Measurements from ENCODE around the gene TLN1. TPM values are rescaled to one million over a fixed set of nuclear protein-coding genes. Genes with fewer than 3 reads are reported as not detected.

TLN1 gene
- total and polyA plus RNA-seq, 2 of the 8 experiments (the other 6 are each of a cell fraction or from before 2014, with no cell fraction given) = 28.1 to 90.1 TPM

DNA sequence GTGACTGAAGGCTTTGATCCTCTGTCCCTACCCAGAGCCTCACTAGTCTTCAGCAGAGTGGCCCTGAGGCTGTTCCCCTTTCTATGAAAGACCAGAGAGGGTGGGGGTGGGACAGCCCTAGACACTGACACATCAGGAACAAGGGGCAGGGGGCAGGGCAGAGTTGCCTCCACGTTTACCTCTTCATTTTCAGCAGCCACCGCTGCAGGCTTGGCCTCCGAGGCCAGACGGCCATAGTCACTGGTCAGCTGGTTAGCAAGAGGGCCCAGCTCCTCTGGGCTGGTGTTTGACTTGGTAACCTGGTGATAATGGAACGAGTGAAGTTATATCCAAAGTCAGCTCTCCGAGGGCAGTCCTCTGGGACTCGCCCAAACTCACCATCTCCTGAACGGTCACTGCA, 26.6 kb downstream of the TLN1 start (continued):
- TF ChIP-seq RXRA (IDR thresholded peaks at IDR 0.05; ENCODE audit: insufficient read depth, low read depth, low read length) (no peak), CBX8 (IDR thresholded peaks at IDR 0.05; ENCODE audit: borderline replicate concordance, low read depth, low read length) (no peak), TCF12 (IDR thresholded peaks at IDR 0.05; ENCODE audit: low read depth, low read length) (no peak), GTF2F1 (IDR thresholded peaks at IDR 0.05; ENCODE audit: borderline replicate concordance, low read depth, low read length) (no peak), MAFK (IDR thresholded peaks at IDR 0.05; ENCODE audit: low read depth, low read length) (no peak), SIN3A (conservative IDR thresholded peaks at IDR 0.05 in 1 of 2, IDR thresholded peaks at IDR 0.05 in 1 of 2; ENCODE audit: low read depth in 1 of 2, low read length in 2 of 2) (no peak), CREB1 (IDR thresholded peaks at IDR 0.05) (no peak)
- TF ChIP-seq, protein P1, sequence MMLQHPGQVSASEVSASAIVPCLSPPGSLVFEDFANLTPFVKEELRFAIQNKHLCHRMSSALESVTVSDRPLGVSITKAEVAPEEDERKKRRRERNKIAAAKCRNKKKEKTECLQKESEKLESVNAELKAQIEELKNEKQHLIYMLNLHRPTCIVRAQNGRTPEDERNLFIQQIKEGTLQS (IDR thresholded peaks at IDR 0.05; ENCODE audit: insufficient read depth, low read depth, low read length) = no peak
